ENCODE data around the gene RNU6-7.

RNU6-7 gene

DNA sequence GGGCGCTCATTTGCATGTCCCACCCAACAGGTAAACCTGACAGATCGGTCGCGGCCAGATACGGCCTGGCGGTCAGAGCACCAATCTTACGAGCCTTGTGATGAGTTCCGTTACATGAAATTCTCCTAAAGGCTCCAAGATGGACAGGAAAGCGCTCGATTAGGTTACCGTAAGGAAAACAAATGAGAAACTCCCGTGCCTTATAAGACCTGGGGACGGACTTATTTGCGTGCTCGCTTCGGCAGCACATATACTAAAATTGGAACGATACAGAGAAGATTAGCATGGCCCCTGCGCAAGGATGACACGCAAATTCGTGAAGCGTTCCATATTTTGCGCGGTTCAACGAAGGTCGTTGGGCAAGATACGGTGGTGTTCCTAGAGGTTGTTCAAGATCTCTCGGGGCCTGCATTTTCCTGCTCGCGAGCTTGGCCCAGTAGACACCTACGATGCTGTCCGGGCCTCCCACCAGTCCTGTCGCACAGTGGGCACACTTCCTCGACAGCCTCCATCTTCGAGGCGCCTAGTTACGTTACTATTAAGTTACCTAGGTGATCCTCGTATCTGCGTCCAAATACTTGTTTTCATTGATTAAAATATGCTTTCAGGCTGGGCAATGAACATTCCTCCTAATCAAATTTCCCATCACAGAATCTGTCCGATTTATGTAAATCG, at the start of gene RNU6-7:
Gene RNU6-7, plus strand, starts transcription at position 230 of the 675 bp plus-strand sequence.
- TF ChIP-seq, protein P1, sequence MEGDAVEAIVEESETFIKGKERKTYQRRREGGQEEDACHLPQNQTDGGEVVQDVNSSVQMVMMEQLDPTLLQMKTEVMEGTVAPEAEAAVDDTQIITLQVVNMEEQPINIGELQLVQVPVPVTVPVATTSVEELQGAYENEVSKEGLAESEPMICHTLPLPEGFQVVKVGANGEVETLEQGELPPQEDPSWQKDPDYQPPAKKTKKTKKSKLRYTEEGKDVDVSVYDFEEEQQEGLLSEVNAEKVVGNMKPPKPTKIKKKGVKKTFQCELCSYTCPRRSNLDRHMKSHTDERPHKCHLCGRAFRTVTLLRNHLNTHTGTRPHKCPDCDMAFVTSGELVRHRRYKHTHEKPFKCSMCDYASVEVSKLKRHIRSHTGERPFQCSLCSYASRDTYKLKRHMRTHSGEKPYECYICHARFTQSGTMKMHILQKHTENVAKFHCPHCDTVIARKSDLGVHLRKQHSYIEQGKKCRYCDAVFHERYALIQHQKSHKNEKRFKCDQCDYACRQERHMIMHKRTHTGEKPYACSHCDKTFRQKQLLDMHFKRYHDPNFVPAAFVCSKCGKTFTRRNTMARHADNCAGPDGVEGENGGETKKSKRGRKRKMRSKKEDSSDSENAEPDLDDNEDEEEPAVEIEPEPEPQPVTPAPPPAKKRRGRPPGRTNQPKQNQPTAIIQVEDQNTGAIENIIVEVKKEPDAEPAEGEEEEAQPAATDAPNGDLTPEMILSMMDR (IDR thresholded peaks at IDR 0.05; ENCODE audit: low read depth, low read length) = no peak
- DNase-seq (ENCODE audit: extremely low read depth, low read depth) = no peak

DNA sequence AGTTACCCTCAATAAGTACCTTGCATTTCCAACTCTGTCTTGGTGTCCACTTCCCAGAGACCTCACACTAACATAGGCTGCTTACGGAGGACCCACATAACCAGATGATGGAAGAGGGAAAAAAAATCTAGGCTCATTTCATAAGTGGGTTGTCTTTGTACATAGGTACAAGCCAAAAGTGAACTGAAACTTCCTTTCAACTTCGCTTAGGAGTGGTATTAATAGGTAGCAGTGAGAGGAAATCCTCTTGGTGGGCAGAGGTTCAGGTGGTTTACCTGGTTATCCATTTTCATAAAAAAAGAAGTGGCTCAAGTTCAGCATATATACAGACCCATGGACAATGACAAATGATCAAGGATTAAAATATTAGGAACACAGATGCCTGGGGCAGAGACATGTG, 35.8 kb upstream of the RNU6-7 start:
- TF ChIP-seq, protein P1 (IDR thresholded peaks at IDR 0.05; ENCODE audit: low read depth, low read length) = no peak
- no peak for DNase-seq (ENCODE audit: extremely low read depth, low read depth)

DNA sequence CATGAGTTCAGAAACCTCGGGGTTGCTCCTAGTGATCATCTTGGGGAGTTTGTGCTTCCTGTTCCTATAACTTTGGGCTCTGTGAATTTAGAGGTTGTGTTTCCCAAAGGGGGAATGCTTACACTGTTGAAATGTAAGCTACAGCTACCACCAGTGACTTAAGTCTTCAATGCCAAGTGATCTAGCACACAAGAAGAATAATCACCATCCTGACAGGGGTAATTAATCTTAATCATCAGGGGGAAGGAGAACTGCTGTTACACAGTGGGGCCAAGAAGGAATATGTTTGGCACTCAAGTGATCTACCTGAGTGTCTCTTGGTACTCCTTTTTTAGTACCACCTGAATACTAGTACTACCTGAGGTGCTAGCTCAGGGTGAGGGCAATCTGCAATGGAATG, 34.9 kb upstream of the RNU6-7 start:
- TF ChIP-seq, protein P1 (IDR thresholded peaks at IDR 0.05; ENCODE audit: low read depth, low read length) = no peak
- DNase-seq (ENCODE audit: extremely low read depth, low read depth) = no peak

DNA sequence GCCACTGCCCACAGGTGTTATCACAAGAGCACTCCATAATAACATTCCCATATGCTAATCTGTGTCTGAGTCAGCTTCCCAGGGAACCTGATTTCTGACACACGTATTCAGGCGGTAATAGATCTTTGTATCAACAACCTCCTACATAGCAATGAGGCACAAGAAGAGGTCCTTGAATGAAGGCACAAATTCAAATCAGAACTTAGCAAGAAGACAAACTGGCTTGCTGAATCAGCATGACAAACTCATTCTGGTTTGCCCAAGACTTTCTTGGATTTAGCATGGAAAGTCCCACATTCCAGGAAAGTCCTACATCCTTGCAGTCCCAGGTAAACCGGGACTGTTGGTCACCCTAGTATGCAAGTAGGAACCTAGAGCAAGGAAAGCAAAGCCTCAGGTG, 33.9 kb upstream of the RNU6-7 start:
- TF ChIP-seq, protein P1 (IDR thresholded peaks at IDR 0.05; ENCODE audit: low read depth, low read length) = no peak
- no peak for DNase-seq (ENCODE audit: extremely low read depth, low read depth)

DNA sequence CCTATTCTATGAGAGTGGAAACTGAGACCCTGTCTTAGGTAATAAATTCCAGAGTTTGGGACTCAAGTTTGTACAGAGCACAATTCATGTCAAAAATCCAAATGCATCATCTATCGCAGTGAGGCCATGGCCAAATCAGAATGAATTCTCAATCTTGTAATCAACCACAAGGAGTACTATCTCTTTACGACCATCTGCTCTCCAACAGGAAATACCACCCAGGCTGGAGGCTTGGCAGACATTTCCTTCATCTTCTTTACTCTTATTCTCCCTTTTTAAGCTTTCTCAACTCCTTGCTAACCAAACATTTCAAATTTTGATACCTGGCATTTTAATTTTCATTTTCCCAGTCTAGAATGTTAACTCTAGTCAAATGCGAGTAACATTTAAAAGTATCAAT, 32.7 kb upstream of the RNU6-7 start:
- no peak for DNase-seq (ENCODE audit: extremely low read depth, low read depth)
- TF ChIP-seq, protein P1 (IDR thresholded peaks at IDR 0.05; ENCODE audit: low read depth, low read length) = no peak

DNA sequence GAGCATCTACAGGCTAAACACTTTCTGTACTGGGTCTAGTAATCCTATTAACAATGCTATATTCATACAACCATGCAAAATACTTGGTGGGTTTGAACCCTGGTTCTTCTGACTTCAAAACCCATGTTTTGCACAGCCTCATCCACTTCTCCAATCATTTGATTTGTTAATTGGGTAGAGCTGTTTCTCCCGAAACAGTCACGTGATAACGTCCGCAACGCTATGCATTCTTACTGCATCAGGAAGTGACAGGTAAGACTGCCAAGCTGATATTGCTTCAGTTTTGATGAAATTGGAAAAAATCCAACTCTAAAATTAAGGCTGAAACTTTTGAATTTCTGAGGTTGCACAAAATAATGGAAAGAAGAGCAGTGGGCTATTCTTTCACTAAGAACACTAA, 30.4 kb upstream of the RNU6-7 start:
- DNase-seq (ENCODE audit: extremely low read depth, low read depth) = no peak
- TF ChIP-seq, protein P1 (IDR thresholded peaks at IDR 0.05; ENCODE audit: low read depth, low read length) = no peak

DNA sequence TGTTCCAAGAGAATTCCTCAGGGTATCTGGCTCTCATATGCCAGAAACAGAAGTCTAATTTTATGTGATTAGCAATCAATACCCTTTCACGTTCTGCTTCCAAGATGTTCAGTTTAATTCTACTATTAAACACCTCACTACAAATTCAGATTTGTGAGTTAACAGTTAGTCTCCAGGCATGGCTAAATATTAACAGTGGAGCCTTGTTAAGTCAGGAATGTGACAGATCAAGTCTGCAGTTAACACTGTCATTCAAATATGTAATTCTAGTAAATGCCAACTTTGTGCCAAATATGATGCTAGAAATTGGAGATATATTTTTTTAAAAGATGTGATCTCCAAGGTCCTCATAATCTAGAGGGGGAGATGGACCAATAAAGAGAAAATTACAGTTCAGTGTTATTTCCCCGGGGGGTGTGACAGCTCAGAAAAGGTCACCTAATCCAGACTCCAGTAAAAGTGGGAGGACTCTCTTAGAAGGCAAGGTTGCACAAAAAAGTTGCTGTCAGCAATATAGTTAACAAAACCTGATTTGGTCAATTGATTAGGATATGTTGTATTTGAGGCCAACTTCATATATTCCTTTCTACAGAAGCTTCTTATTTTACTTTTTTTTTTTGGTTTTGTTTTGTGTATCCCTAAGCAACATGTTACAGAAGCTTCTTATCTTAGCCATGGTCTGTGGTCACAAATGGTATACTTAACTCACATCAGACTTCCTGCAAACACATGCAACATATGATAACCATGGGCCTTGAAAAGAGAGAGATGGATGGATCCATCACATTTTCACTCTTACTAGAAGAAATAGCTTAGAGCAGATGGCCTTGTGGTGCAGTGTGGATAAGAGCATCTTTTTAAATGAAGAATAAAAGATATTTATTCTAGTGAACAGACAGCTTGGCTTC, 18.4 kb upstream of the RNU6-7 start:
- DNase-seq (ENCODE audit: extremely low read depth, low read depth) = no peak
- TF ChIP-seq, protein P1 (IDR thresholded peaks at IDR 0.05; ENCODE audit: low read depth, low read length) = no peak
